HepG2 (cell line): ENCODE measurements around the gene VKORC1. TPM values are rescaled to one million over a fixed set of nuclear protein-coding genes. Genes with fewer than 3 reads are reported as not detected.

ENCODE experiments used
- IRX3 ChIP-seq: sonication (generic); formaldehyde crosslinking; IDR thresholded peaks from 2 replicates; pipeline ENCODE4 v1.8.1; 2023; ENCODE audit warnings: mild to moderate bottlenecking, low read depth, missing genetic modification reagents, borderline replicate concordance
- NFKBIZ ChIP-seq: IDR thresholded peaks from 2 replicates; pipeline ENCODE4 v1.6.1; 2018; ENCODE audit warnings: missing genetic modification reagents, missing compliant biosample characterization
- ONECUT2 ChIP-seq: sonication (generic); formaldehyde crosslinking; IDR thresholded peaks from 2 replicates; pipeline ENCODE4 v1.4.0; 2020; ENCODE audit warnings: missing genetic modification reagents
- WIZ ChIP-seq: sonication (generic); formaldehyde crosslinking; IDR thresholded peaks from 2 replicates; pipeline ENCODE4 v1.5.1; 2020; ENCODE audit warnings: mild to moderate bottlenecking, missing genetic modification reagents
- ZBTB38 ChIP-seq: sonication (generic); formaldehyde crosslinking; IDR thresholded peaks from 2 replicates; pipeline ENCODE4 v1.5.1; 2020; ENCODE audit warnings: mild to moderate bottlenecking, missing genetic modification reagents
- ZNF510 ChIP-seq: sonication (generic); formaldehyde crosslinking; IDR thresholded peaks from 2 replicates; pipeline ENCODE4 v1.4.0; 2020; ENCODE audit warnings: low read depth, mild to moderate bottlenecking, missing genetic modification reagents
- ZNF616 ChIP-seq: sonication (generic); formaldehyde crosslinking; IDR thresholded peaks from 2 replicates; pipeline ENCODE4 v1.5.0; 2020; ENCODE audit warnings: low read depth, mild to moderate bottlenecking, missing genetic modification reagents
- ZNF780A ChIP-seq: sonication (generic); formaldehyde crosslinking; IDR thresholded peaks from 2 replicates; pipeline ENCODE4 v1.8.0; 2022; ENCODE audit warnings: mild to moderate bottlenecking, missing genetic modification reagents, moderate library complexity
- ZSCAN21 ChIP-seq: sonication (generic); formaldehyde crosslinking; IDR thresholded peaks from 2 replicates; pipeline ENCODE4 v1.8.0; 2022; ENCODE audit warnings: mild to moderate bottlenecking, missing genetic modification reagents, moderate library complexity, borderline replicate concordance
- polyA plus RNA-seq, 8 experiments: library from polyadenylated mRNA; depleted of rRNA in 3 of 8; stranded (reverse) in 7 of 8; unstranded in 1 of 8; fragments of >200 nt; fragmentation: Illumina TruSeq in 4 of 8; extraction: Trizol in 4 of 8; gene quantifications; 2 replicates each; pipeline versions ENCODE4 v1.2.1 to v1.2.3, GENCODE V29; 2011 to 2016; ENCODE audit warnings: low read depth in 4 of 8, missing spikeins in 1 of 8, mixed read lengths in 1 of 8; ENCODE audit not compliant: insufficient read depth in 1 of 8
- total RNA-seq, 5 experiments: library from RNA; depleted of rRNA; stranded (reverse); fragments of >200 nt; fragmentation: Illumina TruSeq; extraction: Trizol; gene quantifications; 2 replicates each; pipeline ENCODE4 v1.2.3, GENCODE V29; 2016; ENCODE audit warnings: low read depth in 1 of 5
- TF ChIP-seq, protein P1 (sequence below): sonication (generic); formaldehyde crosslinking; IDR thresholded peaks from 2 replicates; pipeline ENCODE4 v1.8.1; 2023; ENCODE audit warnings: missing genetic modification reagents, mild to moderate bottlenecking, borderline replicate concordance
- TF ChIP-seq, protein P2 (sequence below), 2 experiments: fragments of 450-650 bp in 1 of 2; sonication (generic) in 1 of 2; formaldehyde crosslinking in 1 of 2; IDR thresholded peaks; 2 replicates each; pipeline versions ENCODE4 v1.6.1 to v1.8.0; 2016 to 2022; ENCODE audit warnings: antibody characterized with exemption in 1 of 2, mild to moderate bottlenecking in 1 of 2, missing genetic modification reagents in 1 of 2
- TF ChIP-seq, protein P3 (sequence below): sonication (generic); formaldehyde crosslinking; IDR thresholded peaks from 2 replicates; pipeline ENCODE4 v1.4.0; 2020; ENCODE audit warnings: missing genetic modification reagents, borderline replicate concordance
- TF ChIP-seq, protein P4 (sequence below): IDR thresholded peaks from 2 replicates; pipeline ENCODE4 v1.6.1; 2016; ENCODE audit warnings: low read depth, control low read depth
- TF ChIP-seq, protein P5 (sequence below): sonication (generic); IDR thresholded peaks from 2 replicates; pipeline ENCODE4 v1.6.1; 2016; ENCODE audit warnings: low read depth, borderline replicate concordance

Gene VKORC1
- total and polyA plus RNA-seq, 2 of the 13 experiments (the other 11 are each of a cell fraction or from before 2014, with no cell fraction given), result 141 to 615 TPM

DNA sequence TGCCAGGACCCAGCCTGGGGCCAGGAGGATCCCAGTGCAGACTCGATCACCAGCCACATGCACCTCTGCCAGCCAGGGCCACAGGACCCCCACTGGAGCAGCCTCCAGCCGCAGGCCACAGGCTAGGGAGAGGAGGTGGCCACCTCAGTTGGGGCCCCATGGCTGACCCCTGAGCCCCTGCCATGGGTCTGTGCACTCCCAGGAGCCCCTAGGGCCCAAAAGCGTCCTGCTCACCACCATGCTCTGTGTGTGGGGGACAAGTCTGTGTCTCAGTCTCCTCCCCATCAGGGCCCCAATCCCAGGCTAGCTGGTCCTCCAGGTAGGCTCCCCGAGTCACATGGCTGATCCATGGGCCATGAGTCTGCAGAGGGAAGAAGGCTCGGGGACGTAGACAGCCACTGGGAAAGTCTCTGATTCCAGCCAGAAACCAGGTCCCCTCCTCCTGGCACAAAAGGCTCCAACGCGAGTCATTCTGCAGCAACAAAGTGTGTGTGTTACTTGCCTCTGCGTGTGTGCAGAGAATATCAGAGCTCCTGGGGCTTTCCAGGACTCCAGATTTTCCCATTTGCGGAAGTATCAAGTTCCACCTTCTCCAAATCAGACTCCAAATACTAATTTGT is 47.0 kb upstream of the VKORC1 start (continued):
- TF ChIP-seq WIZ (CRISPR knock-in tag), result no peak
- TF ChIP-seq, protein P1, sequence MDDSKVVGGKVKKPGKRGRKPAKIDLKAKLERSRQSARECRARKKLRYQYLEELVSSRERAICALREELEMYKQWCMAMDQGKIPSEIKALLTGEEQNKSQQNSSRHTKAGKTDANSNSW (CRISPR knock-in tag), result peak; percentile 36; the same call in 1 of the 2 replicates
- TF ChIP-seq, protein P2, sequence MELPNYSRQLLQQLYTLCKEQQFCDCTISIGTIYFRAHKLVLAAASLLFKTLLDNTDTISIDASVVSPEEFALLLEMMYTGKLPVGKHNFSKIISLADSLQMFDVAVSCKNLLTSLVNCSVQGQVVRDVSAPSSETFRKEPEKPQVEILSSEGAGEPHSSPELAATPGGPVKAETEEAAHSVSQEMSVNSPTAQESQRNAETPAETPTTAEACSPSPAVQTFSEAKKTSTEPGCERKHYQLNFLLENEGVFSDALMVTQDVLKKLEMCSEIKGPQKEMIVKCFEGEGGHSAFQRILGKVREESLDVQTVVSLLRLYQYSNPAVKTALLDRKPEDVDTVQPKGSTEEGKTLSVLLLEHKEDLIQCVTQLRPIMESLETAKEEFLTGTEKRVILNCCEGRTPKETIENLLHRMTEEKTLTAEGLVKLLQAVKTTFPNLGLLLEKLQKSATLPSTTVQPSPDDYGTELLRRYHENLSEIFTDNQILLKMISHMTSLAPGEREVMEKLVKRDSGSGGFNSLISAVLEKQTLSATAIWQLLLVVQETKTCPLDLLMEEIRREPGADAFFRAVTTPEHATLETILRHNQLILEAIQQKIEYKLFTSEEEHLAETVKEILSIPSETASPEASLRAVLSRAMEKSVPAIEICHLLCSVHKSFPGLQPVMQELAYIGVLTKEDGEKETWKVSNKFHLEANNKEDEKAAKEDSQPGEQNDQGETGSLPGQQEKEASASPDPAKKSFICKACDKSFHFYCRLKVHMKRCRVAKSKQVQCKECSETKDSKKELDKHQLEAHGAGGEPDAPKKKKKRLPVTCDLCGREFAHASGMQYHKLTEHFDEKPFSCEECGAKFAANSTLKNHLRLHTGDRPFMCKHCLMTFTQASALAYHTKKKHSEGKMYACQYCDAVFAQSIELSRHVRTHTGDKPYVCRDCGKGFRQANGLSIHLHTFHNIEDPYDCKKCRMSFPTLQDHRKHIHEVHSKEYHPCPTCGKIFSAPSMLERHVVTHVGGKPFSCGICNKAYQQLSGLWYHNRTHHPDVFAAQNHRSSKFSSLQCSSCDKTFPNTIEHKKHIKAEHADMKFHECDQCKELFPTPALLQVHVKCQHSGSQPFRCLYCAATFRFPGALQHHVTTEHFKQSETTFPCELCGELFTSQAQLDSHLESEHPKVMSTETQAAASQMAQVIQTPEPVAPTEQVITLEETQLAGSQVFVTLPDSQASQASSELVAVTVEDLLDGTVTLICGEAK (IDR thresholded peaks at IDR 0.05), result no peak
- TF ChIP-seq, protein P2 (CRISPR knock-in tag; IDR thresholded peaks at IDR 0.05), result peak; percentile 28; the same call in 1 of the 2 replicates
- TF ChIP-seq NFKBIZ (CRISPR knock-in tag), result 0 out of 2 replicates have a peak, but pooled peaks have one; percentile 31
- TF ChIP-seq, protein P3, sequence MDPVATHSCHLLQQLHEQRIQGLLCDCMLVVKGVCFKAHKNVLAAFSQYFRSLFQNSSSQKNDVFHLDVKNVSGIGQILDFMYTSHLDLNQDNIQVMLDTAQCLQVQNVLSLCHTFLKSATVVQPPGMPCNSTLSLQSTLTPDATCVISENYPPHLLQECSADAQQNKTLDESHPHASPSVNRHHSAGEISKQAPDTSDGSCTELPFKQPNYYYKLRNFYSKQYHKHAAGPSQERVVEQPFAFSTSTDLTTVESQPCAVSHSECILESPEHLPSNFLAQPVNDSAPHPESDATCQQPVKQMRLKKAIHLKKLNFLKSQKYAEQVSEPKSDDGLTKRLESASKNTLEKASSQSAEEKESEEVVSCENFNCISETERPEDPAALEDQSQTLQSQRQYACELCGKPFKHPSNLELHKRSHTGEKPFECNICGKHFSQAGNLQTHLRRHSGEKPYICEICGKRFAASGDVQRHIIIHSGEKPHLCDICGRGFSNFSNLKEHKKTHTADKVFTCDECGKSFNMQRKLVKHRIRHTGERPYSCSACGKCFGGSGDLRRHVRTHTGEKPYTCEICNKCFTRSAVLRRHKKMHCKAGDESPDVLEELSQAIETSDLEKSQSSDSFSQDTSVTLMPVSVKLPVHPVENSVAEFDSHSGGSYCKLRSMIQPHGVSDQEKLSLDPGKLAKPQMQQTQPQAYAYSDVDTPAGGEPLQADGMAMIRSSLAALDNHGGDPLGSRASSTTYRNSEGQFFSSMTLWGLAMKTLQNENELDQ, result no peak
- TF ChIP-seq ZNF510 (CRISPR knock-in tag), result no peak
- no peak for TF ChIP-seq IRX3 (CRISPR knock-in tag)
- TF ChIP-seq ZBTB38 (CRISPR knock-in tag), result no peak
- no peak for TF ChIP-seq ONECUT2 (CRISPR knock-in tag)
- peak; percentile 42; the same call in 1 of the 2 replicates for TF ChIP-seq ZSCAN21 (CRISPR knock-in tag)
- TF ChIP-seq, protein P4, sequence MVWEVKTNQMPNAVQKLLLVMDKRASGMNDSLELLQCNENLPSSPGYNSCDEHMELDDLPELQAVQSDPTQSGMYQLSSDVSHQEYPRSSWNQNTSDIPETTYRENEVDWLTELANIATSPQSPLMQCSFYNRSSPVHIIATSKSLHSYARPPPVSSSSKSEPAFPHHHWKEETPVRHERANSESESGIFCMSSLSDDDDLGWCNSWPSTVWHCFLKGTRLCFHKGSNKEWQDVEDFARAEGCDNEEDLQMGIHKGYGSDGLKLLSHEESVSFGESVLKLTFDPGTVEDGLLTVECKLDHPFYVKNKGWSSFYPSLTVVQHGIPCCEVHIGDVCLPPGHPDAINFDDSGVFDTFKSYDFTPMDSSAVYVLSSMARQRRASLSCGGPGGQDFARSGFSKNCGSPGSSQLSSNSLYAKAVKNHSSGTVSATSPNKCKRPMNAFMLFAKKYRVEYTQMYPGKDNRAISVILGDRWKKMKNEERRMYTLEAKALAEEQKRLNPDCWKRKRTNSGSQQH (CRISPR knock-in tag), result 0 out of 2 replicates have a peak, but pooled peaks have one; percentile 58
- 0 out of 2 replicates have a peak, but pooled peaks have one; percentile 10 for TF ChIP-seq ZNF616 (CRISPR knock-in tag)
- no peak for TF ChIP-seq ZNF780A (CRISPR knock-in tag)
- TF ChIP-seq, protein P5, sequence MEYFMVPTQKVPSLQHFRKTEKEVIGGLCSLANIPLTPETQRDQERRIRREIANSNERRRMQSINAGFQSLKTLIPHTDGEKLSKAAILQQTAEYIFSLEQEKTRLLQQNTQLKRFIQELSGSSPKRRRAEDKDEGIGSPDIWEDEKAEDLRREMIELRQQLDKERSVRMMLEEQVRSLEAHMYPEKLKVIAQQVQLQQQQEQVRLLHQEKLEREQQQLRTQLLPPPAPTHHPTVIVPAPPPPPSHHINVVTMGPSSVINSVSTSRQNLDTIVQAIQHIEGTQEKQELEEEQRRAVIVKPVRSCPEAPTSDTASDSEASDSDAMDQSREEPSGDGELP, result no peak
